Parathyroid adenoma (tissue), 2 donors: ENCODE results near the gene CPNE5.

ENCODE experiments used
- H2AFZ ChIP-seq: fragments of 300-600 bp; sonication (generic); one replicate; pipeline ENCODE4 v1.7.0; 2017; ENCODE audit warnings: antibody characterized with exemption, mild to moderate bottlenecking
- H3K27ac ChIP-seq: fragments of 300-600 bp; sonication (generic); one replicate; pipeline ENCODE4 v1.7.0; 2017
- H3K27me3 ChIP-seq: fragments of 300-600 bp; sonication (generic); one replicate; pipeline ENCODE4 v1.7.0; 2017; ENCODE audit warnings: low read length; ENCODE audit not compliant: control insufficient read depth, insufficient read depth
- H3K36me3 ChIP-seq: fragments of 300-600 bp; sonication (generic); one replicate; pipeline ENCODE4 v1.7.0; 2017; ENCODE audit warnings: low read length; ENCODE audit not compliant: control insufficient read depth, insufficient read depth
- H3K4me1 ChIP-seq: fragments of 300-600 bp; sonication (generic); one replicate; pipeline ENCODE4 v1.7.0; 2017; ENCODE audit warnings: control low read depth
- H3K4me2 ChIP-seq: fragments of 300-600 bp; sonication (generic); one replicate; pipeline ENCODE4 v1.7.0; 2017; ENCODE audit warnings: low read length
- H3K4me3 ChIP-seq: fragments of 300-600 bp; sonication (generic); one replicate; pipeline ENCODE4 v1.7.0; 2017; ENCODE audit warnings: low read depth, low read length
- H3K79me2 ChIP-seq: fragments of 300-600 bp; sonication (generic); one replicate; pipeline ENCODE4 v1.7.0; 2017; ENCODE audit warnings: control low read depth
- H3K9ac ChIP-seq: fragments of 300-600 bp; sonication (generic); one replicate; pipeline ENCODE4 v1.7.0; 2017; ENCODE audit warnings: mild to moderate bottlenecking
- H3K9me3 ChIP-seq: fragments of 300-600 bp; sonication (generic); one replicate; pipeline ENCODE4 v1.7.0; 2017; ENCODE audit warnings: low read length; ENCODE audit not compliant: control insufficient read depth
- TF ChIP-seq, protein P1 (sequence below): fragments of 300-600 bp; sonication (generic); IDR thresholded peaks from one replicate; pipeline ENCODE4 v1.7.0; 2017; ENCODE audit warnings: antibody characterized with exemption, mild to moderate bottlenecking
- donor health status: primary hyperparathyroidism.

Gene CPNE5

DNA sequence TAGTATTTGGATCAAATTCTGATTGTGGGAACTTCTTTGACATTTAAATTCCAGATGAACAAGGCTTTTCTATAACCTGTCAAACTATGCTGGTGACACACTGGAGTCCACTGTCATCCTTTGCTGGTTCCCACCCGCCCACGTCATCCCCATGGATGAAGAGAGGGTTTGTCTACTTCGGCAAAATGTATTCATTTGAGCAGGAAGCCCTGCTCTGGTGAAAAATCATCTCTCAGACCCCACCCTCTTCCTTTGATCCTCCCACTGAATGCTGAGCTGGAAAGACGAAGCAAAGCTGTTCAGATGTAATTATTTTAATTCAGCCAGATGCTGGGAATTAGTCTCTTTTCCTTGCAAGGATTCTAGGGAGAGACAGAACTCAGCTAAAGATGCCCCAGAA, 50.5 kb downstream of the CPNE5 start:
- TF ChIP-seq, protein P1, sequence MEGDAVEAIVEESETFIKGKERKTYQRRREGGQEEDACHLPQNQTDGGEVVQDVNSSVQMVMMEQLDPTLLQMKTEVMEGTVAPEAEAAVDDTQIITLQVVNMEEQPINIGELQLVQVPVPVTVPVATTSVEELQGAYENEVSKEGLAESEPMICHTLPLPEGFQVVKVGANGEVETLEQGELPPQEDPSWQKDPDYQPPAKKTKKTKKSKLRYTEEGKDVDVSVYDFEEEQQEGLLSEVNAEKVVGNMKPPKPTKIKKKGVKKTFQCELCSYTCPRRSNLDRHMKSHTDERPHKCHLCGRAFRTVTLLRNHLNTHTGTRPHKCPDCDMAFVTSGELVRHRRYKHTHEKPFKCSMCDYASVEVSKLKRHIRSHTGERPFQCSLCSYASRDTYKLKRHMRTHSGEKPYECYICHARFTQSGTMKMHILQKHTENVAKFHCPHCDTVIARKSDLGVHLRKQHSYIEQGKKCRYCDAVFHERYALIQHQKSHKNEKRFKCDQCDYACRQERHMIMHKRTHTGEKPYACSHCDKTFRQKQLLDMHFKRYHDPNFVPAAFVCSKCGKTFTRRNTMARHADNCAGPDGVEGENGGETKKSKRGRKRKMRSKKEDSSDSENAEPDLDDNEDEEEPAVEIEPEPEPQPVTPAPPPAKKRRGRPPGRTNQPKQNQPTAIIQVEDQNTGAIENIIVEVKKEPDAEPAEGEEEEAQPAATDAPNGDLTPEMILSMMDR: no peak
- no peak overlapping the region for H3K4me3 ChIP-seq
- H3K27ac ChIP-seq: no peak overlapping the region
- H3K4me1 ChIP-seq: no peaks in the 10 kb centered on the region
- H3K9ac ChIP-seq: no peak overlapping the region
- H3K79me2 ChIP-seq: no peaks in the 10 kb centered on the region
- H3K4me2 ChIP-seq: no peak overlapping the region
- no peaks in the 10 kb centered on the region for H3K9me3 ChIP-seq
- peak overlapping the region; percentile 17 for H2AFZ ChIP-seq
- no peaks in the 10 kb centered on the region for H3K27me3 ChIP-seq
- no peaks in the 10 kb centered on the region for H3K36me3 ChIP-seq

DNA sequence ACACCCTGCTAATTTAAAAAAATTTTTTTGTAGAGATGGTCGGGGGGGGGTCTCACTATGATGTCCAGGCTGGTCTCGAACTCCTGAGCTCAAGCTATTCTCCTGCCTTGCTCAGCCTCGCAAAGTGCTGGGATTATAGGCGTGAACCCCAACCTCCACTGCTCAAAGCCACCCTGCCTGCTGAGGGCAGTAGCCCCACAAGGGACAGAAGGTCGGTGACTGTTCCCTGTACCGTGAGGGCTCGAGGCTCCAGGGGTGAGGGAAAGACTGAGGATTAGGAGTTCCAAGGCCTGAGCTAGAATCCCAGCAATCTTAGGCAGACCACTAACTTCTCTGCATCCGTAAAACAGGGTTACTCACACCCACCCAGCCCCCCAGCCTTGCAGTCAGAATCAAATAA, 51.1 kb downstream of the CPNE5 start:
- no peak overlapping the region for H2AFZ ChIP-seq
- H3K27ac ChIP-seq: no peak overlapping the region
- H3K9me3 ChIP-seq: no peaks in the 10 kb centered on the region
- H3K36me3 ChIP-seq: no peaks in the 10 kb centered on the region
- H3K27me3 ChIP-seq: no peaks in the 10 kb centered on the region
- H3K9ac ChIP-seq: no peak overlapping the region
- no peaks in the 10 kb centered on the region for H3K4me1 ChIP-seq
- H3K4me2 ChIP-seq: no peak overlapping the region
- no peaks in the 10 kb centered on the region for H3K79me2 ChIP-seq
- no peak overlapping the region for H3K4me3 ChIP-seq
- TF ChIP-seq, protein P1: no peak

- Histone ChIP-seq H3K79me2 (no peaks in the 10 kb centered on the region), H3K27ac (no peak overlapping the region), H3K9me3 (no peaks in the 10 kb centered on the region), H3K4me3 (no peak overlapping the region), H2AFZ (no peak overlapping the region), H3K4me1 (no peaks in the 10 kb centered on the region), H3K4me2 (no peak overlapping the region), H3K9ac (no peak overlapping the region), H3K27me3 (no peaks in the 10 kb centered on the region), H3K36me3 (no peaks in the 10 kb centered on the region)
- TF ChIP-seq, protein P1: no peak
Observed at GRCh38 chr6:36787210-36787609, 52.0 kb downstream of the CPNE5 start.

GRCh38 chr6:36786055-36786675, 53.1 kb downstream of the CPNE5 start:
- Histone ChIP-seq H3K9ac (no peak overlapping the region), H3K4me2 (no peak overlapping the region), H2AFZ (no peak overlapping the region), H3K36me3 (no peaks in the 10 kb centered on the region), H3K27ac (no peak overlapping the region), H3K4me1 (no peaks in the 10 kb centered on the region), H3K27me3 (no peaks in the 10 kb centered on the region), H3K9me3 (no peaks in the 10 kb centered on the region), H3K4me3 (no peak overlapping the region), H3K79me2 (no peaks in the 10 kb centered on the region)
- TF ChIP-seq, protein P1: no peak

GRCh38 chr6:36784376-36784636, 54.9 kb downstream of the CPNE5 start:
- no peak overlapping the region for H3K4me3 ChIP-seq
- H3K79me2 ChIP-seq: no peaks in the 10 kb centered on the region
- no peaks in the 10 kb centered on the region for H3K27me3 ChIP-seq
- H2AFZ ChIP-seq: no peak overlapping the region
- TF ChIP-seq, protein P1: no peak
- no peaks in the 10 kb centered on the region for H3K9me3 ChIP-seq
- no peaks in the 10 kb centered on the region for H3K36me3 ChIP-seq
- no peaks in the 10 kb centered on the region for H3K4me1 ChIP-seq
- H3K27ac ChIP-seq: no peak overlapping the region
- no peak overlapping the region for H3K9ac ChIP-seq
- no peak overlapping the region for H3K4me2 ChIP-seq
